HG02981 (cell line): ENCODE data around the gene CCDC9.
"Not testable (repeated sequence)": the region's sequence is repeated elsewhere in the genome, so short reads cannot be mapped to it uniquely, and the experiment has no call there.

ENCODE experiments used
- ATAC-seq: cut with Tn5 transposase; IDR thresholded peaks from one replicate; pipeline ENCODE4 v1.9.1; 2021; ENCODE audit warnings: mild to moderate bottlenecking, moderate library complexity; ENCODE audit not compliant: unreplicated experiment

Gene CCDC9

GRCh38 chr19:47231215-47232054 lies 24.9 kb upstream of the CCDC9 start:
- ATAC-seq: peak; percentile 27

DNA sequence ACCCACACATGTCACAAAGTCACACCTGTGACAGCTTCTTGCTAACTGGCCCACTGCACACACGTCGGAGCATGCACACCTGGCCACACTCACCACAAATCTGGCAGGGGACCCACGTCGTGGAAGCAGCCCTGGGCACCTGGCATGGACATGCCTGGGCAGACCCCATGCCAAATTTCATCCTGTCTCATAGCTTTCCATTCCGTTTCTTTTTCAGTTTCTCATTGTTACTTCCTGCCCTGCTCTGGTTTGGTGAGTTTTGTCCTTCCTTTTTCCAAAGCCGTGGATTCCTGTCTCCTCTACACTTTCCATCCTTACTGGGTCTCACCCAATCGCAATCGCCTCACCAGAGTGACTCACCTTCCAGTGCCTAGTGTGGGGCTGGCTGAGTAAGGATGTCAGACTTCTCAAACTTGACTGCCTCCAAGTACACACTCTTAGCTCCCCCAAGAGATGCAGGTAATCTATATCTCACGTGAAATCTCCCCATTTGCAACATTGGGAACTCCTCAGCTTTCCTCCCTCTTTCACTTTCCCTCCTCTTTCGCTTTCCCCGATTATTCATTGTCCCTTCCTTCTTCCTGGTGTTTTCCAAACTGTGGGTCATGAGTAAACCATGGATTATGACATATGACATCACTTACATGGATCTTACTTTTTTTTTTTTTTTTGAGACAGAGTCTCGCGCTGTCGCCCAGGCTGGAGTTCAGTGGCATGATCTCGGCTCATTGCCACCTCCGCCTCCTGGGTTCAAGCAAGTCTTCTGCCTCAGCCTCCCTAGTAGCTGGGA lies 23.7 kb upstream of the CCDC9 start:
- ATAC-seq: no peak

DNA sequence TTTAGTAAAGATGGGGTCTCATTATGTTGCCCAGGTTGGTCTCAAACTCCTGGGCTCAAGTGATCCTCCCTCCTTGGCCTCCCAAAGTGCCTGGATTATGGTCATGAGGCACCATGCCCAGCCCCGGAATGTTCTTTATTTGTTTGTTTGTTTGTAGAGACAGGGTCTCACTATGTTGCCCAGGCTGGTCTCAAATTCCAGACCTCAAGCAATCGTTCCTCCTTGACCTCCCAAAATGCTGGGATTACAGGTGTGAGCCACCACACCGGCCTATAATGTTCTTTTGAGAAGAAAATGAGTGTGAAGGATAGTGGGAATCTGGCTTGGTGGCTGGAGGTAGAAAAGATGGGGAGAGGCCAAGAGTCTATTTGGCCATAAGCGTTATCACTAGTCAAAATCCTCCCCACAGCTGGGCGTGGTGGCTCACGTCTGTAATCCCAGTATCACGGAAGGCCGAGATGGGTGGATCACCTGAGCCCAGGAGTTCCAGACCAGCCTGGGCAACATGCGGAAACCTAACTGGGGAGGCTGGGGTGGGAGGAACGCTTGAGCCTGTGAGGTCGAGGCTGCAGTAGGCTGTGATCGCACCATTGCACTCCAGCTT lies 20.2 kb upstream of the CCDC9 start:
- no peak for ATAC-seq

DNA sequence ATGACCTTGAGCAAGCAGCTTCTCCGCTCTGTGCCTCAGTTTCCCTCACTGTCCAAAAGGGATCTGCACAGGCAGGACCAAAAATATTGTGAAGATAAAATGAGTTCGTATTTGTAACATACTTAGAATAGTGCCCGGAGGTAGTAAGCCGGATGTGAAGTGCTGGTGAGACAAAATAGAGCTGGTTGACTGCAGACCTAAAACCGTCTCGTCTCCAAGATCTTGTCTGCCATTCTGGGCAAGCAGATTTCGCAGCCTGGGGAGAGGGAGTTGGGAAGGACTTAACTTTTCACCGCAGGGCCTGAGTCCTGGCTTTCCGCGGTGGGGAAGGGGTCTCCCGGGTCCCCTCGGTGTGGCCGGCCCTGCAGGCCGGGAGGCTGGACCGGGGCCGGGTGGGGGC lies 17.2 kb upstream of the CCDC9 start:
- ATAC-seq: no peak

DNA sequence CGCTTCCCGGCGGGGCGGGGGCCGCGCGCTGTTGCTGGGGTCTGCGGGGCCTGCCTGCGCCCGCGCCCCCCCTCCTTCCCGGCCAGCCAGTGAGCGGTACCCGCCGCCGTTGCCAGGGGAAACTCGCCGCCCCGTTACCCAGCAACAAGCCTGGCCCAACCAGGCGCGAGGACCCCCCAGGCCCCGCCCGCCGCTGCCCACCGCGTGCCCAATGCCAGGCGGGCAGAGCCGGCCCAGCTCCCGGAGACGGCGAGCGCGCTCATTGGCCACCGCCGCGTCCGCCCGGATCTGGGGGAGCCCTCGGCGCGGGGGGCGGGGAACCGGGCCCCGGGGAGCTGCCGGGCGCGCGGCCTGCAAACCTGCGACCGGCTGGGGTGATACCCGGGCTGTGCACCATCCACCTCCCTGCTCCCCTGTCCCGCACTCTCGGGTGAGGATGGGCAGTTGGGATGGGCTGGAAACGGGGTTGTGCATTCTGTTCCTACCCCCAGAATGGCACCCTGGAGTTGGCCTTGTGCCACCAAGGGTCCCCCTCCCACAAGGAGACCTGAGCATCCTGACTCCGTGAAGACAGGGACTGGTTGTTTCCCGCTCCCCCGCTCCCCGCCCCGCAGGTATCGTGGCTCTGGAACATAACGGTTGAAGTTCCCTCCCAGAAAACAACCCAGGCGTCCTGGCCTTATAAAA lies 16.6 kb upstream of the CCDC9 start:
- ATAC-seq: no peak

- no peak for ATAC-seq
Observed at GRCh38 chr19:47240556-47240955, 15.8 kb upstream of the CCDC9 start.

DNA sequence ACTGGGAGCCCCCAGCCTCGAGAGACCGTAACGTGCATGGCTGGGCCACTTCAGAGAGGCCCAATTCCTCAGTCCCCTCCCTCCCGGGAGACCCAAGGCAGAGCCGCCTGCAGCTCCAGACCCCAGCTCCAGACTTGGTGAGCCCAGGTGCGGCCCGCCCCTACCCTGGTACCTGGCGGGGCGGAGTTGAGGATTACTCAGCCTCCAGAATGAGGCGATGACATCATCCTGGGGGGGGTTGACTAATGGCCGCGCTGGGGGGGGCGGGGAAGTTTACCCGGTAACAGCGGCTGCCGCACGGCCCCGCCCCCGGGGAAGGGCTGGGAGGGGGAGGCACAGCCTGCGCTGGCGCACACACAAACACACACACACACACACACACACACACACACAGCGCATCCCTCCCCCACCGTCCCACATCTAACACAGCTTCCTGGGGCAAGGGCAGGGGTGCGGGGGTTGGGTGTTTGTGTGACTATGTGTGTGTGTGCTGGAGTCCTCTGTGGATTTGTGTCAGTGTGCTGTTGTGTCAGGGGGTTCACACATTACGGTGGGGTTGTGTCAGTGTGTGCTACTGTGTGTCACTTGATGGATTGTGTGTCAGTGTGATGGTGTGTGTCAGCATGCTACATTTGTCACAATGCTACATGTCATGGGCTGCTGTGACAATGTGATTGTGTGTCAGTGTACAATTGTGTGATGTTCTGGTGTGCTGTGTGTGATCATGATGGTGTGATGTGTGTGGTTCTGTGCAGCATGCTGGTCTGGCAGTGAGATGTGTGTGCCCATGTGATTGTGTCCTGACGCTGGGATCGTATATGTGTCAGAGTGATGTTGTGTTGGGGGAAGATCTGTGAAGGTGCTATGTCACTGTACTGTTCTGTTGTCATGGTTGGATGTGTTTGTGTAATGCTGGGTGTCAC lies 15.1 kb upstream of the CCDC9 start:
- ATAC-seq: no peak

DNA sequence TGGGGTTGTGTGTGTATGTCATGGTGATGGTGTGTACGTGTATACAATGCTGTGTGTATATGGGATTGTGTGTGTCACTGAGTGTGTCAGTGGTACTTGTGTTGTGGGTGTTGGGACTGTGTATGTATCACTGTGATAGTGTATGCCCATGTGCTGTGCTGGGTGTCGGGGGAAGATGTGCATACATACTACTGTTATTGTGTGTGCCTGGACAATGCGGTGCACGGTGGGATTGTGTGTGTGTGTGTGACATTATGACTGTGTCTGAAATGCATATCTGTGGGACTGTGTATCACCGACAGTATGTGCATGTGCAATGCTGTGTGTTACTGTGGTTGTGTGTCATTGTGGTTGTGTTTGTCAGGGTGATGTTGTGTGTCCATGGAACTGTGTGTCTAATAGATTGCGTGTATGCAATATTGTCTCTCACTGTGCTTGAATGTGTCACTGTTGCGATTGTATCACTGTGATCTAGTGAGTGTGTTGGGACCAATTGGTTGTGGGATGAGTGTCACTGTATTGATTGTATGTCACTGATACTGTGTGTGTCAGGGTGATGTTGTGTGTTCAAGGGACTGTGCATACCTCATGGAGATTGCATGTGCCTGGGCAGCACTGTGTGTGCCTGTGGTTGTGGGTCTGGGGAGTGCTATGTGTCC lies 14.3 kb upstream of the CCDC9 start:
- no peak for ATAC-seq

GRCh38 chr19:47243364-47243775 lies 13.0 kb upstream of the CCDC9 start:
- no peak for ATAC-seq

DNA sequence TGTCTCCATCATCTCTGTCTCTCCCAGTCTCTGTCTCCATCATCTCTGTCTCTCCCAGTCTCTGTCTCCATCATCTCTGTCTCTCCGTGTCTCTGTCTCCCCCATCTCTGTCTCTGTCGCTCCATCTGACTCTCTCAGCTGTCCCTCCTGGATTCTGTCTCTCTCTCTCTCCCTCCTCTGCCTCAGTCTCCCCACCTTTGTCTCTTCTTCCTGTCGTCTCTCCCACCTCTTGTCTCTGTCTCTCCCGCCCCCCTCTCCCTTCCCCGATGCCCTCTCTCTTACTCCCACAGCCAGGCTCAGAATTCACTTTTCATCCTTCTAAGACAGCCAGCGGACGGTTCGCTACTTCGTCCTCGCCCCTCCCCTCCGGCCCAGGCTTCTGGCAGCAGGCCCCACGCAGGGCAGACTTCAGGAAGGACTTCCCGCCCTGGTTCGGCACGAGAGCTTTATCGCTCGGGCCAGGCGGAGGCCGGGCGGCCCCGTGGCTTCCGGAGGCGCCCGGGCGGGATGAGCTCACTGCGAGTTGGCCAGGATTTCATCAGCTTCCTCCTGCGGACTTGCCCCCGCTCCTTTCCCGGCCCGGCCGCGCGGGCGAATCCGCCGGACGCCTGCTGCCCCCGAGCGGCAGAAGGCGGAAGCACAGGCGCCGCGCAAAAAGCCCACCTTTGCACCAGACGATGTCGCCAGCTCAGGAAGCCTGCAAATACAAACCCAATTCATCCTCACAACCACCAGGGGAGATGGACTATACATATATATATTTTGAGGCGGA lies 12.4 kb upstream of the CCDC9 start:
- ATAC-seq: peak; percentile 69

DNA sequence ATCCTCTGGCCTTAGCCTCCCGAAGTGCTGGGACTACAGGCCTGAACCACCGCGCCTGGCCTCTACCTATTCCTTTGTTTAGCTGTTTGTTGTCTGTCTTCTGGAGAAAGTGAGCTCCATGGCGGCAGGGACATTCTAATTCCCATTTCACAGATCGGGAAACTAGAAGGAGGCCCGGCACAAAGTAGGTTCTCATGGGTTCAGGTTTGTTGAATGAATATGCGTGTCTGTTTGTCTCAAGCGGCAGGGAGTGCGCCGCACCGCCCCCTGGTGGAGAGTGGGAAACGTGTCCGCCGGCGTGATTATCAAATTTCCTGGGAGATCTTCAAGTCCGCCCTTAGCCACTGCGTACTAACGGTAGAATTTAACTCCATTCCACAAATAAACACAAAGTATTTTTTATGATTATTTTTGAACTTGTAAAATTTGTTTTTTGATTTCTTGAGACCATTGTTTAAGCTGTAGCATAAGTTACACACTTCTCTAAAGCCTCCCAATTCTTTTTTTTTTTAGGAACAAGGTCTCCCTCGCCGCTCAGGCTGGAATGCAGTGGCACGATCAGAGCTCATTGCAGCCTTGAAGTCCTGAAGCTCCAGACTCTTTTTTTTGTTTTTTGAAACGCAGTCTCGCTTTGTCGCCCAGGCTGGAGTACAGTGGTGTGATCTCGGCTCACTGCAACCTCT lies 8.9 kb upstream of the CCDC9 start:
- ATAC-seq: no peak

DNA sequence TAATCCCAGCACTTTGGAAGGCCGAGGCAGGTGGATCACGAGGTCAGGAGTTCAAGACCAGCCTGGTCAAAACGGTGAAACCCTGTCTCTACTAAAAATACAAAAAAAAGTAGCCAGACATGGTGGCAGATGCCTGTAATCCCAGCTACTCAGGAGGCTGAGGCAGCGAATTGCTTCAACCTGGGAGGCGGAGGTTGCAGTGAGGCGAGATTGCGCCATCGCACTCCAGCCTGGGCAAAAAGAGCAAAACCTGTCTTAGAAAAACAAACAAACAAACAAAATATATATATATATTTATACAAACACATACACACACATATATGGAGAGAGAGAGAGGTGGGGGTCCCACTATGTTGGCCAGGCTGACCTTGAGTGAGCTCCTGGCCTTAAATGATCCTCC lies 3.3 kb upstream of the CCDC9 start:
- not testable (repeated sequence) for ATAC-seq

DNA sequence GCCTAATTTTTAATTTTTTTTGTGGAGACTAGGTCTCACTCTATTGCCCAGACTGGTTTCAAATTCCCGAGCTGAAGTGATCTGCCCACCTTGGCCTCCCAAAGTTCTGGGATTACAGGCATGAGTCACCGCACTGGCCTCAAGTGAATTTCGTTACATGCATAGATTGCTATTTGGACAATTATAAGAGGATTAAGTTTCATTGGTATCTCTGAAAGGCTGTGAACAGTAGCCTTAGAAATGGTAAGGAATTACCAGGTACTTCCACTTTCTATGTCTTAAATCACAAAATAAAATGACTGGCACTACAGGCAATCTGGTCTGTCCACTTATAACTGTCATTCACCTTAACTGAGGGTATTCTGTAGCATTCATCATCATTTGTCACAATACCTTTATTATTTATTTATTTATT lies 2.9 kb upstream of the CCDC9 start:
- no peak for ATAC-seq

GRCh38 chr19:47253970-47254369 lies 2.4 kb upstream of the CCDC9 start:
- ATAC-seq: no peak

DNA sequence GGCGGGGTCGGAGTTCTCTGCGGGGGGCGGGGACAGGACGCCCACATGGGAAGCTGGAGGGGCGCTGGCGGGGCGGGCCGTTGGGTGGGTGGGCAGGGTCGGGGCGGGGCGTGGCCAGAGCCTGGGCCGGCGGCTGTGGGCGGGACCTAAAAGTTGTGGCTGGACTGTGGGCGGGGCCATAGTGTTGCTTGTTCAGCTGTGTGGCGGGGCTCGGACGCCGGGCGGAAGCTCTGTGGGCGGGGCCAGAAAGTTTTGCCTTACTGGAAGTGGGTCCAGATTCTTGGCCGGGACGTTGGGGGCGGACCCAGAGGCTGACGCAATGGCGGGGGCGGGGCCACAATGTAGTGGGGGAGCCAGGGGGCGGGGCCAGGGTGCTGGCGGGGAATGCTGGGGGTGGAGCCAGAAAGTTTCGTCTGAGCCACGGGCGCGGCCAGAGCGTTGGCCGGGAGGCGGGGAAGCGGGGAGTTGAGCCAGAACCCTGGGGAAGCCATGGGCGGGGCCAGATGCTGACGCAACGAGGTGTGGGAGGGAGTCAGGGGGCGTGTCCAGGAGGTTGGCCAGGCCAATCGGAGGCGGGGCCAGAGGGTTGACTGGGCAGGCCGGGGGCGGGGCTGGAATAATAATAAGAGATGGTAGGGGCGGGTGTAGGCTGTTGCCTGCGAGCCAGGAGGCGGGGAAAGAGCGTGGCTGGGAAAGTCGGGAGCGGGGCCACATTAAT lies 527 bp downstream of the CCDC9 start:
- peak; percentile 66 for ATAC-seq

GRCh38 chr19:47257411-47258169 lies 1.3 kb downstream of the CCDC9 start:
- ATAC-seq: no peak

GRCh38 chr19:47258434-47258833 lies 2.1 kb downstream of the CCDC9 start:
- ATAC-seq: no peak
